Activated CD8-positive, alpha-beta memory T cell treated with anti-CD3 and anti-CD28 coated beads, Interleukin-2, amount 10 ng/mL, durations not matched to agents 7 days and 5 days (primary cell): ENCODE measurements around the gene MPC1L. TPM values are rescaled to one million over a fixed set of nuclear protein-coding genes. Genes with fewer than 3 reads are reported as not detected.
"Not testable (repeated sequence)": the region's sequence is repeated elsewhere in the genome, so short reads cannot be mapped to it uniquely, and the experiment has no call there.

Source experiments
- ATAC-seq: fragments of 150-1000 bp; cut with Tn5 transposase; one replicate; pipeline ENCODE4 v1.10.0; 2021; ENCODE audit warnings: moderate library complexity
- CTCF ChIA-PET: fragments of 350-600 bp; sonication (Branson Sonifier 250); formaldehyde crosslinking; loops from one replicate; lab custom pipeline; 2021; ENCODE audit warnings: antibody characterized with exemption; lab: Charles Lee
- DNase-seq: peaks from one replicate; pipeline ENCODE4 v3.0.0-alpha.2; 2020
- H3K27ac Mint-ChIP-seq: one replicate; pipeline ENCODE4 v1.8.0; 2021; ENCODE audit warnings: mild to moderate bottlenecking, mixed read lengths
- H3K27me3 Mint-ChIP-seq: one replicate; pipeline ENCODE4 v1.8.0; 2021; ENCODE audit warnings: mixed read lengths
- H3K36me3 Mint-ChIP-seq: one replicate; pipeline ENCODE4 v1.8.0; 2021; ENCODE audit warnings: mild to moderate bottlenecking, mixed read lengths
- H3K4me1 Mint-ChIP-seq: one replicate; pipeline ENCODE4 v1.8.0; 2021; ENCODE audit warnings: mixed read lengths
- H3K4me3 Mint-ChIP-seq: one replicate; pipeline ENCODE4 v1.8.0; 2021; ENCODE audit warnings: mild to moderate bottlenecking, moderate library complexity, mixed read lengths
- H3K9me3 Mint-ChIP-seq: one replicate; pipeline ENCODE4 v1.8.0; 2022; ENCODE audit warnings: low read depth, mixed read lengths
- total RNA-seq, 2 experiments: library from RNA; stranded (reverse); gene quantifications; one replicate each; pipeline ENCODE4 v1.2.3, GENCODE V29; 2021

MPC1L gene
- not detected for total RNA-seq

DNA sequence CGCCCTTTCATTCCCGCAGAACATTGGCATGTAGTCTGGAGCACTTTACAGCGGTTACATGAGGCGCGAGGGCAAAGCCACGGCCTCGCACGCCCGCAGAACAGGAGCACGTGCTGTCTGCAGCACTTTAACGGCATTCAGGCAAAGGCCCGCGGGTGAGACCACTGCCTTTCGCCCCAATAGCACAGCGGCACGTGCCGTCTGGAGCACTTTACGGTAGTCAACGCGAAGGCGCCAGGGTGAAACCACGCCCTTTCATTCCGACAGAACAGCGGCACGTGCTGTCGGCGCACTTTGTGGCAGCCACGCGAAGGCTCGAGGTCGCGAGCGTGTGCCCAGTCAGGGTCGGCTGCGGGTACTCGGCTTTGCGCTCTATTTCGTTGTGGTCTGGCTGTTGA, at the start of gene MPC1L:
TSS of gene MPC1L (plus strand) at position 290 of the 398 bp plus-strand sequence. CDS start 138 bp downstream, outside the sequence.
- Mint-ChIP-seq H3K9me3 (no peaks in the 10 kb centered on the region), H3K27me3 (no peaks in the 10 kb centered on the region), H3K4me1 (no peaks in the 10 kb centered on the region), H3K4me3 (no peak within 1 kb of the TSS), H3K36me3 (peaks cover 7% of the 10 kb centered on the region), H3K27ac (no peak within 1 kb of the TSS)
- CTCF ChIA-PET: no interaction called here
- ATAC-seq (no peak), DNase-seq (no peak)

DNA sequence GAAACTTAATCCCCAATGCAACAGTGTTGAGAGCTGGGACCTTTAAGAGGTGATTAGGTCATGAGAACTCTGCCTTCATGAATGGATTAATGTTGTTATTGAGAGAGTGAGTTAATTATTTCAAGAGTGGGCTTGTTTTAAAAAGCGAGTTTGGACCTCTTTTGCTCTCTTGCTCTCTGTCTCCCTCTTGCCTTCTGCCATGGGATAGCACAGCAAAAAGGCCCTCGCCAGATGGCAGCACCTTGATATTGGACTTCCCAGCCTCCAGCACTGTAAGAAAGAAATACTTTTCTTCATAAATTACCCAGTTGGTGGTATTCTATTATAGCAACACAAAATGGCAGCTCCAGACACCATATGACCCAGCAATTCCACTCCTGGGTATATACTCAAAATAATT, 49.5 kb upstream of the MPC1L start:
- CTCF ChIA-PET: interaction anchor here (1.0 to 1.6 kb wide), 3 partner anchors 13 to 78 kb away, joined by 3 to 7 read pairs (median 6); no protein-coding TSS in a partner anchor
- no peaks in the 10 kb centered on the region for H3K27me3 Mint-ChIP-seq
- peaks cover 17% of the 10 kb centered on the region for H3K4me1 Mint-ChIP-seq
- no peak overlapping the region for H3K27ac Mint-ChIP-seq
- H3K36me3 Mint-ChIP-seq: no peaks in the 10 kb centered on the region
- no peak overlapping the region for H3K4me3 Mint-ChIP-seq
- DNase-seq: peak; percentile 58
- H3K9me3 Mint-ChIP-seq: no peaks in the 10 kb centered on the region
- ATAC-seq: peak; percentile 65

DNA sequence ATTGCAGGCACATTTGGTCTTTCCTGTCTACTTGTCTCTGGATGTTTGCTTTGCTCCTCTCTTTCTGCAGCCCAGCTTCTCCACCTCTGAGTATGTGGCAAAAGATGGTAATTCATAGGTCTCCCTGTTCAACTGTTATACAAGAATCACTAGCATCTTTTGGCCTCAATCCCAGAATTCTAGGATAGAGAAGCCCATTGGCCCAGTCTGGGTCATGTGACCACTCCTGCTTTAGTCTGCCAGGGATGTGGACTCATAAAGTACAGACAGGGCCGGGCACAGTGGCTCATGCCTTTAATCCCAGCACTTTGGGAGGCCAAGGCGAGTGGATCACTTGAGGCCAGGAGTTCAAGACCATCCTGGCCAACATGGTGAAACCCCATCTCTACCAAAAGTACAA, 47.8 kb upstream of the MPC1L start:
- CTCF ChIA-PET, H3K4me3 Mint-ChIP-seq, H3K27me3 Mint-ChIP-seq, H3K27ac Mint-ChIP-seq, DNase-seq, H3K9me3 Mint-ChIP-seq, H3K36me3 Mint-ChIP-seq, ATAC-seq: not testable (repeated sequence)
- H3K4me1 Mint-ChIP-seq: peaks cover 20% of the 10 kb centered on the region

DNA sequence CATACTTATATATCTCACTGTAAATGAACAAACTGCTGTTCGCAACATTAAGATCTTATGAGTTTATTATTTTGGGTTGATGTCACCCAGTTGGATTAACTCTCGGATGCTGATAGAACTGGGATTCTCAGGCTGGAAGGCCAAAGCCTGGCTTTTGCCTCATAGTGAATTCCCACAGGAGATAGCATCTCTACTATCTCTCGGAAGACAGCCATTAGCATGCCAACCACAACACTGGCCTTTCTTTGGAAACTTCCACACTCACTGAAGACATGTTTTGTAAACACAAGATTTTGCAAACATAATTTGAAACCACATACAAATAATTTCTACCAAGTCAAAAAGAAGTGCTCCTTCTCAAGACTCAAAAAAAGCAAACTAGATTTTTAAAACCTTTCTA, 46.9 kb upstream of the MPC1L start:
- no peak overlapping the region for H3K4me3 Mint-ChIP-seq
- H3K9me3 Mint-ChIP-seq: no peaks in the 10 kb centered on the region
- no peak overlapping the region for H3K27ac Mint-ChIP-seq
- H3K36me3 Mint-ChIP-seq: no peaks in the 10 kb centered on the region
- no peaks in the 10 kb centered on the region for H3K27me3 Mint-ChIP-seq
- peaks cover 11% of the 10 kb centered on the region for H3K4me1 Mint-ChIP-seq
- ATAC-seq: no peak
- CTCF ChIA-PET: no interaction called here
- DNase-seq: no peak

DNA sequence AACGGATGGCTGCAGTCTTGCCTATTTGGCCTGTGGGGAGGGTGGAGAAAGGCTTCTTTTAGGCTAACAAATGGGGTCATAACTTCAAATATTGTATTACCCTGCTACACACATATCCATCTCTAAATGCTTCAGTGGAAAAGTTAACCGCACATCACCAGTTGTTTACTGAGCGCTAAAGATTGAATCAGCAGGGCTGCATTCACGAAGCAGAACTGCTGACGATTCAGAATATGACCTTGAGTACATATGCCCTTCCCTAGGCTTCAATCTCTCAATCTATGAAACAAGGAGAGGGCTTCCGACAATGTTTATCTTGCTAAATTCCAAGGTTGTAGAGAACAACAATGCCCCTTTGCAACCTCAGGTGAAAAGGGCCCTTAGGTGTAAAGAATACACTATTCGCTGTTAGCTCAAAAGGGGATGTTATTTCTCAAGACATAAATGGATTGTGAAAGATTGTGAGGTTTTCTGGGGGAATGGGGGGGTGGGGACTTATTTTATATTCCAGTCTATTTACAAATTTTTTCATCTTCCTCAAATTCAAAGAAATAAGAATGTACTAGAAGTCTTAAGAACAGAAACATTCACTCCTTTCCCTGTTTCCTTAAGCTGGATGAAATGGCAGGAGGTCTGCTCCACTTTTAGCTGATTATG, 45.1 kb upstream of the MPC1L start:
- Mint-ChIP-seq H3K36me3 (no peaks in the 10 kb centered on the region), H3K4me1 (peaks cover 18% of the 10 kb centered on the region), H3K9me3 (no peaks in the 10 kb centered on the region), H3K4me3 (no peak overlapping the region), H3K27ac (no peak overlapping the region), H3K27me3 (no peaks in the 10 kb centered on the region)
- DNase-seq: no peak
- no peak for ATAC-seq
- CTCF ChIA-PET: interaction anchor here (1.4 kb wide), 1 partner anchor 216 kb away, joined by 3 read pairs; no protein-coding TSS in a partner anchor

DNA sequence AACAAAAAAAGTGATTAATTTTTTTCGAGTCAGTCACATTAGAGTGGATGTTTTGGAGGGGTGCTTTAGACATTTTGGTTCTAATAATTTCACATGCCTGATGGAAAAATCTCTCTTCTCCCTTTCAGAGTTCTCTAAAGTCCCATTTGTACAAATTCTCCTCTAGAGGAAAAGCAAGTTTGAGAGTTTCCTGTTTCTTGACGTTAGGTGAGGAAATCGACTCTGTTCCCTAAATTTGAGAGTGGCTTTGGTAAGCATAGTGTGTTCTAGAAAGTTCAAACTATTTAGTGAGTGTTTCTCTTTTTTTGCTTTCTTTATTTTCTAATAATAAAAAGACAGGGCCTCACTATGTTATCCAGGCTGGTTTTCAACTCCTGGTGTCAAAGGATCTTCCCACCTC, 44.1 kb upstream of the MPC1L start:
- CTCF ChIA-PET: no interaction called here
- DNase-seq (no peak), ATAC-seq (no peak)
- no peak overlapping the region for H3K4me3 Mint-ChIP-seq
- peaks cover 23% of the 10 kb centered on the region for H3K4me1 Mint-ChIP-seq
- H3K27me3 Mint-ChIP-seq: no peaks in the 10 kb centered on the region
- H3K36me3 Mint-ChIP-seq: no peaks in the 10 kb centered on the region
- no peaks in the 10 kb centered on the region for H3K9me3 Mint-ChIP-seq
- no peak overlapping the region for H3K27ac Mint-ChIP-seq

DNA sequence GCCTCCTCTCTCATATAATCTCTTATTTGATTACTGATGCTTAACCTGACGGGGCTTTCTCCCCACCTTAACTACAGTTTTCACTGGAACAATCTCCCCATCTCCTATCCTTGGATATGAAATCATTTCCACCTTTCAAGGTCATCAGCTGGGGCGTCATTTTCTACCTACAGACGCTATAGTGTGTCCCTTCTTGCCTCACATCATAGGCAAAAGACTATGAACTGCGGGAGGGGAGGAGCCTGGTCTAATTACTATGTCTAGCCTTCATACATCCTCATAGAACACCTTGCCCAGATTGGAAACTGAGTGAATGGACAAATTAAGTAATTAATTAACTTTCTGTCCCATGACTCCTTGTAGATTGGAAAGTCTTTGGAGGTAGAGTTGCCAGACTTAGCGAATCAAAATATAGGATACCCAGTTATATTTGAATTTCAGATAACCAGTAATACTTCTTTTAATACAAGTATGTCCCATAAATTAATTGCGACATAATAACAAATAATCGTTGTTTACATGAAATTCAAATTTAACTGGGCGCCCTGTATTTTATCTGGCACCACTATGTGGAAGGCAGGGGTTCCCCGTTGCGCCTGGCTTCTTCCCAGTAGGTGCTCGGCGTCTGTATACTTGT, 43.2 kb upstream of the MPC1L start:
- ATAC-seq: peak; percentile 59
- peak overlapping the region; percentile 91 for H3K27ac Mint-ChIP-seq
- H3K9me3 Mint-ChIP-seq: no peaks in the 10 kb centered on the region
- H3K27me3 Mint-ChIP-seq: no peaks in the 10 kb centered on the region
- no peaks in the 10 kb centered on the region for H3K36me3 Mint-ChIP-seq
- H3K4me3 Mint-ChIP-seq: peak overlapping the region; percentile 82
- no peak for DNase-seq
- CTCF ChIA-PET: interaction anchor here (0.8 to 1.6 kb wide), 3 partner anchors 9 to 41 kb away, joined by 3 to 4 read pairs (median 4); no protein-coding TSS in a partner anchor
- H3K4me1 Mint-ChIP-seq: peaks cover 23% of the 10 kb centered on the region

DNA sequence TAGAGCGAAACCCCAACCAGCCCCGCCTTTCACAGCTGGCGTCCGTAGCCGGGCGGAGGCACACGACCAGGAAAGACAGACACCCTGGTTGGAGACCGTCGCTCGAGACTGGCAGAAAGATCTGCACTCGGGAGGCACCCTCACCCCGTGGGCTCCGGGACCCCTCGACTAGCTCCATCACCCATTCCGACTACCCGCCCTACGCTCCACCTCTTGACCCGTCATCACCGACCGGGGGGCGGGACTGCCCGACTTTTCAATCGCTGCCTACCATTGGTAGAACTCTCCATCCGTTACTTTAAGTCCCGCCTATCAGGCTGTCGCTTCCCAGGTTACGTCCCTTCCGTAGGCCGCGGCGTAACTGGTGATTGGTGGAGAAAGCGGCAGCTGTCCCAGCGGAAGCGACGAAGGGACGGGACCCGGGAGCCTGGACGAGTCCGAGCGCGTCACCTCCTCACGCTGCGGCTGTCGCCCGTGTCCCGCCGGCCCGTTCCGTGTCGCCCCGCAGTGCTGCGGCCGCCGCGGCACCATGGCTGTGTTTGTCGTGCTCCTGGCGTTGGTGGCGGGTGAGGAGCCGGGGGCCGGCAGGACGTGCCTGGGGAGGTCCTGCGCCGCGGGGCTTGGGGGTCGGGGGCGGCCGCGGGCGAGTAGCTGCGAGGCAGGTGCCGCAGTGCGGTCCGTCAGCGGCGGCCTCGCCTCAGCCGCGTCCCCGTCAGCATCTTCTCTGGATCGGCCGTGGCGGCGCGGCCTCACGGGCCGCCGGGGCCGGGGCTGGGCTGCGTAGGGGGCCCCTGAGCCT, 42.5 kb upstream of the MPC1L start, which contains the start of gene ATP6AP2:
TSS of gene ATP6AP2 (plus strand) at position 434 of the 799 bp plus-strand sequence. CDS start at position 530, 96 bp downstream.
- CTCF ChIA-PET: interaction anchor here (0.8 to 1.6 kb wide), 3 partner anchors 9 to 42 kb away, joined by 3 to 4 read pairs (median 4); no protein-coding TSS in a partner anchor
- DNase-seq: peak; percentile 95
- Mint-ChIP-seq H3K27ac (peak within 1 kb of the TSS; percentile 91), H3K4me3 (peak within 1 kb of the TSS; percentile 82), H3K27me3 (no peaks in the 10 kb centered on the region), H3K9me3 (no peaks in the 10 kb centered on the region), H3K36me3 (no peaks in the 10 kb centered on the region), H3K4me1 (peaks cover 23% of the 10 kb centered on the region)
- ATAC-seq: peak; percentile 96

DNA sequence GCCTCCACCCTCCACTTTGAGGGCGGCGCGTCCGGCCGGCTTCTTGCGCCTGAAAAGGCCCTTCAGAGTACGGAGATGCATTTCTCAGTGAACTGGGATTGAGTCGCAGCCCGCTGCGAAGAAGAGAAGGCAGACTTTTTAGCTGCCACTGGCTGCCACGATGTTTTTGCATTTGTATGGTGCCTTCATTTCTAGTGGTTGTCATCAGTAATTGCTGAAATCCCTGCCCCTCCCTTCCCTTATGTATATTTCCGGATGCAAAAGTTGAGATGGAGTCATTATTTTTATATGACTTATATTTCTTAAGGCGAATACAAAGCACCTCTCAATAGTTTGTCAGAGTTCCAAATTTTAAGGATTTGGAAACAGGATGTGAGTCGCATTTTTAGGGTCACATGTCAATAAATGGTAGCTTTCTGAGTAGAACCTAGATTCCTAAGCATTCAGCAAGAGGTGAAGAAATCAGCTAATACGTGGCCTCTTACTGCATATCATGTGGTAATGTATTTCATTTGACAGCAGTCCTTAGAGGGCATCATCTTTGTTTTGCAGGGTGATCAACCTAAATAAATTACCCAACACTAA, 41.8 kb upstream of the MPC1L start:
- H3K36me3 Mint-ChIP-seq: no peaks in the 10 kb centered on the region
- H3K27me3 Mint-ChIP-seq: no peaks in the 10 kb centered on the region
- peaks cover 26% of the 10 kb centered on the region for H3K4me1 Mint-ChIP-seq
- H3K9me3 Mint-ChIP-seq: no peaks in the 10 kb centered on the region
- peak overlapping the region; percentile 76 for H3K27ac Mint-ChIP-seq
- DNase-seq (peak; percentile 40), ATAC-seq (no peak)
- CTCF ChIA-PET: no interaction called here
- H3K4me3 Mint-ChIP-seq: peak overlapping the region; percentile 72

DNA sequence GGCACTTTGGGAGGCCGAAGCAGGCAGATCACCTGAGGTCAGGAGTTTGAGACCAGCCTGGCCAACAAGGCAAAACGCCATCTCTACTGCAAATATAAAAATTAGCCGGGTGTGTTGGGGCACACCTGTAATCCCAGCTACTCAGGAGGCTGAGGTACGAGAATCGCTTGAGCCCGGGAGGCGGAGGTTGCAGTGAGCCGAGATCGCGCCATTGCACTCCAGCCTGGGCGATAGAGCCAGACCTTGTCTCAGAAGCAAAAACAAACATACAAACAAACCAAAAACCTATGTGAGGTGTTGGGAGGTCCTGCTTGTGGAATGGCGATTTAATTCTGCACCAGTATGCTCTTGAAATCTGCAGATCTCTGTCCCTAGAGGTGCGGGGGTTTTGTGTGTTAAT, 41.0 kb upstream of the MPC1L start:
- H3K36me3 Mint-ChIP-seq, DNase-seq, ATAC-seq, H3K27me3 Mint-ChIP-seq, H3K27ac Mint-ChIP-seq, CTCF ChIA-PET, H3K9me3 Mint-ChIP-seq: not testable (repeated sequence)
- Mint-ChIP-seq H3K4me3 (peak overlapping the region; percentile 72), H3K4me1 (peaks cover 26% of the 10 kb centered on the region)

DNA sequence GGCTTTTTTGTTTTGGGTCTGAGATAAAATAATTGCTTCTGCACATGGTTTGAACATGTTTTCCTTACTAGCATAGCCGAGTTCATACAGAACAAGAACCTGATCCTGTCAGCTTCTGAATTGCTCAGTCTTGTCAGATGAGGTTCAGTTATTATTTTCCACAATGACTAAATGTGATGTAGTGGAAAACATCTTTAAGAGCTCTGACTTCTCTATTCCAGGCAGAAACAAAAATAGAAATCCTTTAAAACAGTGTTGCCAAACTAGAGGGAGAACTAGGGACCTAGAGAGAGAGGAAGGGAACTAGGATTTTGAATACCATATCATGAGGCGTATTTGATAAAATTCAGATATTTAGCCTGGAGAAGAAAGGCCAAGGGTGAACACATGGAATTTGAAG, 40.4 kb upstream of the MPC1L start:
- no peaks in the 10 kb centered on the region for H3K36me3 Mint-ChIP-seq
- H3K4me3 Mint-ChIP-seq: no peak overlapping the region
- no peaks in the 10 kb centered on the region for H3K27me3 Mint-ChIP-seq
- no peak overlapping the region for H3K27ac Mint-ChIP-seq
- ATAC-seq (no peak), DNase-seq (no peak)
- CTCF ChIA-PET: no interaction called here
- H3K4me1 Mint-ChIP-seq: peaks cover 30% of the 10 kb centered on the region
- H3K9me3 Mint-ChIP-seq: no peaks in the 10 kb centered on the region

DNA sequence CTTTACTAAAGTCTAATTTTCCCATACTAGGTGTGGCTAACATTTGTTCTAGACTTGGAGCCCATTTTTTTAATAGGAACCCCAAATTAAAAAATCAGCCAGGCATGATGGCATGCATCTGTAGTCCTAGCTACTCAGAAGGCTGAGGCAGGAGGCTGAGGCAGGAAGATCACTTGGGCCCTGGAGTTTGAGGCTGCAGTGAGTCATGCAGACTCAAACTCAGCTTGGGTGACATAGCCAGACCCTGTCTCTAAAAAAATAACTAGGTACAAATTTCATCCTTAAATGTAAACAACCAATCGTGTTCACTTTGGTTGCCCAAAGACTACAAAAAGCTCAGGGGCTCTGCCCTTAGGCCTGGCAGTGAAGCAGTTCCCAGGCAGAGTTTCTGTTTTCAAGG, 35.6 kb upstream of the MPC1L start:
- not testable (repeated sequence) for H3K27ac Mint-ChIP-seq, H3K9me3 Mint-ChIP-seq, H3K27me3 Mint-ChIP-seq, H3K36me3 Mint-ChIP-seq, H3K4me3 Mint-ChIP-seq, DNase-seq
- ATAC-seq: peak; percentile 52
- H3K4me1 Mint-ChIP-seq: peaks cover 35% of the 10 kb centered on the region
- CTCF ChIA-PET: interaction anchor here (1.4 kb wide), 1 partner anchor 44 kb away, joined by 3 read pairs; no protein-coding TSS in a partner anchor
